HCT116 (cell line): ENCODE results near the gene PGGHG. TPM values are rescaled to one million over a fixed set of nuclear protein-coding genes. Genes with fewer than 3 reads are reported as not detected.

ENCODE experiments used
- ATAC-seq: fragments of 200-7000 bp; cut with Tn5 transposase; 2 replicates; pipeline ENCODE4 v1.9.1; 2020; ENCODE audit warnings: mild to moderate bottlenecking, moderate library complexity
- BruUV-seq: library from RNA; stranded (reverse); fragments of 400-500 nt; replicated peaks from 2 replicates; lab custom pipeline; 2021; lab: Mats Ljungman, UMichigan
- CTCF ChIA-PET: fragments of 300-600 bp; sonication (Branson Sonifier 250); formaldehyde crosslinking; loops from one replicate; lab custom pipeline; 2021; ENCODE audit warnings: antibody characterized with exemption; lab: Charles Lee
- POLR2A ChIA-PET: fragments of 300-600, 350-600 bp; sonication (Branson Sonifier 250); formaldehyde crosslinking; loops from one replicate; lab custom pipeline; 2021; ENCODE audit warnings: antibody characterized with exemption; lab: Charles Lee
- RAD21 ChIA-PET, 2 experiments: fragments of 300-600 bp; sonication (Branson Sonifier 250); formaldehyde crosslinking; loops; one replicate each; lab custom pipeline; 2023; ENCODE audit warnings: low total read pairs in 2 of 2; ENCODE audit not compliant: uncharacterized antibody in 2 of 2, unreplicated experiment in 2 of 2, low non-redundant PET in 1 of 2; lab: Charles Lee
- DNase-seq: peaks from one replicate; pipeline ENCODE4 v3.0.0-alpha.2; 2010; ENCODE audit warnings: low read depth, low spot score
- H2AFZ ChIP-seq: fragments of 200-600 bp; shearing (Covaris generic), sonication (generic); 2 replicates; pipeline ENCODE4 v1.6.1; 2017; ENCODE audit warnings: low read depth, mixed run types, mixed read lengths, antibody characterized with exemption, low read length; ENCODE audit not compliant: poor library complexity, severe bottlenecking
- H3K27ac ChIP-seq: 2 replicates; pipeline ENCODE4 v1.5.1; 2012; ENCODE audit warnings: low read depth, low read length
- H3K27me3 ChIP-seq: fragments of 200-600 bp; sonication (generic); 2 replicates; pipeline ENCODE4 v1.6.1; 2016; ENCODE audit warnings: mixed run types, low read length, mixed read lengths; ENCODE audit not compliant: insufficient read depth
- H3K36me3 ChIP-seq, 2 experiments: fragments of 200-500 bp in 1 of 2; fragments of 200-600 bp in 1 of 2; sonication (Bioruptor generic) in 1 of 2; sonication (generic) in 1 of 2; 2 replicates each; pipeline versions ENCODE4 v1.5.1 to v1.6.1; 2014 to 2016; ENCODE audit warnings: low read length in 2 of 2, inconsistent platforms in 1 of 2, mixed read lengths in 1 of 2, mixed run types in 1 of 2; ENCODE audit not compliant: insufficient read depth in 2 of 2, control insufficient read depth in 1 of 2
- H3K4me1 ChIP-seq, 2 experiments: fragments of 200-600 bp in 1 of 2; sonication (generic) in 1 of 2; 2 replicates each; pipeline versions ENCODE4 v1.5.1 to v1.6.1; 2012 to 2017; ENCODE audit warnings: low read length in 2 of 2, inconsistent platforms in 1 of 2, mild to moderate bottlenecking in 1 of 2, mixed read lengths in 1 of 2, mixed run types in 1 of 2, moderate library complexity in 1 of 2; ENCODE audit not compliant: insufficient read depth in 2 of 2, control insufficient read depth in 1 of 2
- H3K4me2 ChIP-seq: fragments of 200-600 bp; sonication (generic); 2 replicates; pipeline ENCODE4 v1.6.1; 2017; ENCODE audit warnings: mixed run types, low read length, mixed read lengths
- H3K4me3 ChIP-seq, 2 experiments: fragments of 200-600 bp in 1 of 2; sonication (generic) in 1 of 2; replicated peaks in 1 of 2; 2 replicates each; pipeline ENCODE4 v1.5.1; 2011 to 2016; ENCODE audit warnings: low read length in 2 of 2, control low read depth in 1 of 2, low read depth in 1 of 2, mild to moderate bottlenecking in 1 of 2, mixed read lengths in 1 of 2, mixed run types in 1 of 2
- H3K79me2 ChIP-seq: fragments of 200-600 bp; sonication (generic); 2 replicates; pipeline ENCODE4 v1.6.1; 2017; ENCODE audit warnings: mild to moderate bottlenecking, mixed run types, low read length, moderate library complexity, mixed read lengths; ENCODE audit not compliant: insufficient read depth
- H3K9ac ChIP-seq: fragments of 200-600 bp; sonication (generic); 2 replicates; pipeline ENCODE4 v1.6.1; 2016; ENCODE audit warnings: low read length, mixed read lengths
- H3K9me2 ChIP-seq: fragments of 200-600 bp; sonication (generic), shearing (Covaris generic); 2 replicates; pipeline ENCODE4 v1.6.1; 2017; ENCODE audit warnings: mixed run types, mild to moderate bottlenecking, moderate library complexity; ENCODE audit not compliant: insufficient read depth
- H3K9me3 ChIP-seq, 2 experiments: fragments of 200-500 bp in 1 of 2; fragments of 200-600 bp in 1 of 2; sonication (Bioruptor generic) in 1 of 2; sonication (generic) in 1 of 2; 2 replicates each; pipeline ENCODE4 v1.6.1; 2014 to 2017; ENCODE audit warnings: low read length in 2 of 2, mixed read lengths in 2 of 2, inconsistent platforms in 1 of 2, low read depth in 1 of 2, mild to moderate bottlenecking in 1 of 2, mixed run types in 1 of 2, moderate library complexity in 1 of 2; ENCODE audit not compliant: control insufficient read depth in 1 of 2, insufficient read depth in 1 of 2
- H4K20me1 ChIP-seq: fragments of 200-600 bp; sonication (generic), shearing (Covaris generic); 2 replicates; pipeline ENCODE4 v1.6.1; 2017; ENCODE audit warnings: mixed run types, mild to moderate bottlenecking, moderate library complexity; ENCODE audit not compliant: insufficient read depth
- ATF3 ChIP-seq: IDR thresholded peaks from 2 replicates; pipeline ENCODE4 v1.6.1; 2012
- CEBPB ChIP-seq: IDR thresholded peaks from 2 replicates; pipeline ENCODE4 v1.6.1; 2012; ENCODE audit warnings: low read depth
- EZH2 ChIP-seq: fragments of 200-600 bp; sonication (generic); IDR thresholded peaks from 2 replicates; pipeline ENCODE4 v1.6.1; 2017; ENCODE audit warnings: antibody characterized with exemption, mixed run types
- FOSL1 ChIP-seq: IDR thresholded peaks from 2 replicates; pipeline ENCODE4 v1.6.1; 2012; ENCODE audit warnings: low read depth
- POLR2AphosphoS5 ChIP-seq: IDR thresholded peaks from 2 replicates; pipeline ENCODE4 v1.6.1; 2011; ENCODE audit warnings: mild to moderate bottlenecking, low read depth, low read length, moderate library complexity
- SIN3A ChIP-seq: IDR thresholded peaks from 2 replicates; pipeline ENCODE4 v1.6.1; 2012; ENCODE audit warnings: low read depth
- ZFX ChIP-seq: fragments of 450-650 bp; IDR thresholded peaks from 2 replicates; pipeline ENCODE4 v1.6.1; 2017
- intact Hi-C: fragments of 100-400 bp; cut with micrococcal nuclease; formaldehyde crosslinking; loops from 2 replicates; pipeline ENCODE4 v1.10.0; 2022
- total RNA-seq: library from RNA; stranded (reverse); gene quantifications from one replicate; pipeline ENCODE4 v1.2.1, GENCODE V29; 2021; ENCODE audit not compliant: unreplicated experiment

PGGHG gene
- total RNA-seq, 1 experiment from 2014 or later = 57.5 TPM

GRCh38 chr11:284105-285020, 4.6 kb upstream of the PGGHG start:
- RAD21 ChIA-PET = interaction anchor here in 1 of 2 experiments (0.7 kb wide), 1 partner anchor 17 kb away, joined by 9 read pairs; no protein-coding TSS in a partner anchor
- Histone ChIP-seq H3K36me3 (no peaks in the 10 kb centered on the region), H2AFZ (no peak overlapping the region), H3K27me3 (no peaks in the 10 kb centered on the region)
- BruUV-seq = no TSS peak
- TF ChIP-seq POLR2AphosphoS5 = no peak
- TF ChIP-seq CEBPB = no peak
- TF ChIP-seq ATF3 = no peak
- no peak for TF ChIP-seq FOSL1
- TF ChIP-seq, all 23 proteins: peak for 0
- no peaks in the 10 kb centered on the region for H3K9me3 ChIP-seq
- CTCF ChIA-PET = no interaction called here
- H3K27ac ChIP-seq = no peak overlapping the region; the same call in 1 of the 2 replicates
- DNase-seq (no peak), ATAC-seq (no peak)
- no peaks in the 10 kb centered on the region for H3K9me2 ChIP-seq
- H3K4me2 ChIP-seq = no peak overlapping the region
- no peak overlapping the region for H3K9ac ChIP-seq
- H3K4me1 ChIP-seq = peaks cover 10 to 22% of the 10 kb centered on the region in 2 experiments
- peaks cover 3% of the 10 kb centered on the region; the same call in 1 of the 2 replicates for H3K79me2 ChIP-seq
- intact Hi-C loops = loop anchor here (5.0 kb wide), 1 partner anchor 47 kb away; the partner anchor contains the start of genes PSMD13 and SIRT3
- POLR2A ChIA-PET = no interaction called here
- H4K20me1 ChIP-seq = no peaks in the 10 kb centered on the region
- H3K4me3 ChIP-seq = no peak overlapping the region

GRCh38 chr11:285021-285893, 3.7 kb upstream of the PGGHG start:
- H3K4me3 ChIP-seq = no peak overlapping the region
- H3K36me3 ChIP-seq = no peaks in the 10 kb centered on the region
- peaks cover 7% of the 10 kb centered on the region; the same call in 1 of the 2 replicates for H3K79me2 ChIP-seq
- H3K9me3 ChIP-seq = no peaks in the 10 kb centered on the region
- no TSS peak for BruUV-seq
- CTCF ChIA-PET = no interaction called here
- peaks cover 14 to 28% of the 10 kb centered on the region in 2 experiments for H3K4me1 ChIP-seq
- no peak for DNase-seq
- RAD21 ChIA-PET = interaction anchor here in 1 of 2 experiments (0.7 kb wide), 1 partner anchor 18 kb away, joined by 9 read pairs; no protein-coding TSS in a partner anchor
- H3K9ac ChIP-seq = no peak overlapping the region
- POLR2A ChIA-PET = no interaction called here
- no peak overlapping the region for H3K4me2 ChIP-seq
- intact Hi-C loops = loop anchor here (5.0 kb wide), 1 partner anchor 48 kb away; the partner anchor contains the start of genes PSMD13 and SIRT3
- H4K20me1 ChIP-seq = no peaks in the 10 kb centered on the region
- no peak overlapping the region for H2AFZ ChIP-seq
- TF ChIP-seq FOSL1 (no peak), ZFX (no peak), EZH2 (no peak), SIN3A (no peak), ATF3 (no peak)
- H3K27ac ChIP-seq = no peak overlapping the region
- ATAC-seq = no peak
- no peaks in the 10 kb centered on the region for H3K27me3 ChIP-seq
- H3K9me2 ChIP-seq = no peaks in the 10 kb centered on the region
